HCEC 1CT (cell line): ENCODE data around the gene ZNF592.

Experiments used
- DNase-seq: peaks from one replicate; pipeline ENCODE4 v3.0.0-alpha.2; 2017

The ZNF592 gene

GRCh38 chr15:84831613-84832012 is 83.2 kb downstream of the ZNF592 start:
- no peak for DNase-seq

- no peak for DNase-seq
Observed at GRCh38 chr15:84832448-84833040, 84.2 kb downstream of the ZNF592 start.

- peak; percentile 23 for DNase-seq
Observed at GRCh38 chr15:84833447-84834228, 85.2 kb downstream of the ZNF592 start.

GRCh38 chr15:84834229-84834955 is 86.0 kb downstream of the ZNF592 start:
- no peak for DNase-seq

GRCh38 chr15:84834969-84835368 is 86.6 kb downstream of the ZNF592 start:
- no peak for DNase-seq

GRCh38 chr15:84835661-84836337 is 87.4 kb downstream of the ZNF592 start:
- DNase-seq, result no peak

- DNase-seq, result no peak
Observed at GRCh38 chr15:84836844-84837243, 88.5 kb downstream of the ZNF592 start.

- DNase-seq, result no peak
Observed at GRCh38 chr15:84839714-84840113, 91.3 kb downstream of the ZNF592 start.

GRCh38 chr15:84840255-84840654 is 91.9 kb downstream of the ZNF592 start:
- no peak for DNase-seq

GRCh38 chr15:84840741-84841429 is 92.5 kb downstream of the ZNF592 start:
- DNase-seq, result peak; percentile 36

- no peak for DNase-seq
Observed at GRCh38 chr15:84842781-84843180, 94.4 kb downstream of the ZNF592 start.

- no peak for DNase-seq
Observed at GRCh38 chr15:84844964-84845363, 96.6 kb downstream of the ZNF592 start.

GRCh38 chr15:84845631-84846030 is 97.2 kb downstream of the ZNF592 start:
- peak; percentile 71 for DNase-seq

GRCh38 chr15:84846269-84846668 is 97.9 kb downstream of the ZNF592 start:
- no peak for DNase-seq

GRCh38 chr15:84847382-84847781 is 99.0 kb downstream of the ZNF592 start:
- DNase-seq, result no peak

GRCh38 chr15:84852212-84852611 is 103.8 kb downstream of the ZNF592 start:
- no peak for DNase-seq

GRCh38 chr15:84855136-84855535 is 106.7 kb downstream of the ZNF592 start:
- no peak for DNase-seq

- DNase-seq, result no peak
Observed at GRCh38 chr15:84855765-84856164, 107.4 kb downstream of the ZNF592 start.
